PC-3 (cell line): ENCODE results near the gene IFNLR1. TPM values are rescaled to one million over a fixed set of nuclear protein-coding genes. Genes with fewer than 3 reads are reported as not detected.
A peak's percentile ranks its signal among the peaks of the same experiment; 100 is the strongest.

Source experiments
- ATAC-seq: fragments of 200-7000 bp; cut with Tn5 transposase; 2 replicates; pipeline ENCODE4 v1.9.1; 2020; ENCODE audit warnings: mild to moderate bottlenecking, moderate library complexity
- BruUV-seq: library from RNA; stranded (reverse); fragments of 400-500 nt; replicated peaks from 2 replicates; lab custom pipeline; 2021; lab: Mats Ljungman, UMichigan
- CTCF ChIA-PET: fragments of 300-600 bp; sonication (Branson Sonifier 250); formaldehyde crosslinking; loops from one replicate; lab custom pipeline; 2022; ENCODE audit warnings: antibody characterized with exemption; lab: Charles Lee
- POLR2A ChIA-PET: fragments of 300-600 bp; sonication (Branson Sonifier 250); formaldehyde crosslinking; loops from one replicate; lab custom pipeline; 2022; ENCODE audit warnings: antibody characterized with exemption; ENCODE audit not compliant: unreplicated experiment; lab: Charles Lee
- DNase-seq: peaks from one replicate; pipeline ENCODE4 v3.0.0-alpha.2; 2015
- H2AFZ ChIP-seq: fragments of 300-600 bp; sonication (generic); 2 replicates; pipeline ENCODE4 v1.6.0; 2016; ENCODE audit warnings: antibody characterized with exemption, low read length
- H3F3A ChIP-seq: fragments of 300-600 bp; sonication (generic); one replicate; pipeline ENCODE4 v1.6.0; 2017; ENCODE audit warnings: antibody characterized with exemption, low read length, control low read depth, mild to moderate bottlenecking; ENCODE audit not compliant: unreplicated experiment
- H3K27ac ChIP-seq: fragments of 300-600 bp; sonication (generic); 2 replicates; pipeline ENCODE4 v1.5.1; 2016; ENCODE audit warnings: mild to moderate bottlenecking, low read length
- H3K27me3 ChIP-seq: fragments of 300-600 bp; sonication (generic); 2 replicates; pipeline ENCODE4 v1.6.1; 2016; ENCODE audit warnings: low read length, mixed read lengths
- H3K36me3 ChIP-seq: fragments of 300-600 bp; sonication (generic); 2 replicates; pipeline ENCODE4 v1.6.1; 2016; ENCODE audit warnings: low read depth, mixed run types, low read length, mixed read lengths
- H3K4me1 ChIP-seq: fragments of 300-600 bp; sonication (generic); 2 replicates; pipeline ENCODE4 v1.5.1; 2016; ENCODE audit warnings: low read length; ENCODE audit not compliant: insufficient read depth
- H3K4me2 ChIP-seq: fragments of 300-600 bp; sonication (generic); 2 replicates; pipeline ENCODE4 v1.6.0; 2016; ENCODE audit warnings: low read length
- H3K4me3 ChIP-seq: fragments of 300-600 bp; sonication (generic); 2 replicates; pipeline ENCODE4 v1.5.1; 2016; ENCODE audit warnings: mild to moderate bottlenecking, low read length, mixed read lengths
- H3K79me2 ChIP-seq: fragments of 300-600 bp; sonication (generic); 2 replicates; pipeline ENCODE4 v1.6.1; 2017; ENCODE audit warnings: low read length, mixed read lengths
- H3K9ac ChIP-seq: fragments of 300-600 bp; sonication (generic); 2 replicates; pipeline ENCODE4 v1.6.0; 2016; ENCODE audit warnings: mild to moderate bottlenecking, low read length
- H3K9me2 ChIP-seq: fragments of 300-600 bp; sonication (generic); replicated peaks from 2 replicates; pipeline ENCODE4 v1.6.1; 2016; ENCODE audit warnings: mixed run types, low read length, mixed read lengths
- H3K9me3 ChIP-seq: fragments of 300-600 bp; sonication (generic); 2 replicates; pipeline ENCODE4 v1.6.1; 2016; ENCODE audit warnings: low read length, mixed read lengths
- H4K20me1 ChIP-seq: fragments of 300-600 bp; sonication (generic); 2 replicates; pipeline ENCODE4 v1.6.1; 2016; ENCODE audit warnings: low read length, mixed read lengths
- CTCF ChIP-seq: fragments of 300-600 bp; sonication (generic); conservative IDR thresholded peaks from 2 replicates; pipeline ENCODE4 v1.5.1; 2017; ENCODE audit warnings: antibody characterized with exemption, low read depth, mild to moderate bottlenecking, low read length
- EZH2 ChIP-seq: fragments of 300-600 bp; sonication (generic); IDR thresholded peaks from one replicate; pipeline ENCODE4 v1.6.1; 2017; ENCODE audit warnings: antibody characterized with exemption, mild to moderate bottlenecking, low read length; ENCODE audit not compliant: unreplicated experiment
- EZH2phosphoT487 ChIP-seq: fragments of 300-600 bp; sonication (generic); IDR thresholded peaks from 2 replicates; pipeline ENCODE4 v1.6.1; 2018; ENCODE audit warnings: mild to moderate bottlenecking, antibody characterized with exemption, low read length, borderline replicate concordance
- intact Hi-C: fragments of 100-400 bp; cut with micrococcal nuclease; formaldehyde crosslinking; loops from 2 replicates; pipeline ENCODE4 v1.9.0; 2023
- total RNA-seq: library from RNA; depleted of rRNA; stranded (reverse); fragments of >200 nt; gene quantifications from 2 replicates; pipeline ENCODE4 v1.2.3, GENCODE V29; 2014

The IFNLR1 gene
- total RNA-seq, 1 experiment from 2014 or later: 9.5 TPM

- Histone ChIP-seq H3K79me2 (no peaks in the 10 kb centered on the region), H3K4me2 (no peak overlapping the region), H3K4me1 (no peaks in the 10 kb centered on the region), H3K9me3 (no peaks in the 10 kb centered on the region), H3F3A (no peaks in the 10 kb centered on the region), H3K36me3 (peaks cover 5% of the 10 kb centered on the region; the same call in 1 of the 2 replicates), H3K27me3 (no peaks in the 10 kb centered on the region), H4K20me1 (no peaks in the 10 kb centered on the region), H3K4me3 (no peak overlapping the region), H2AFZ (no peak overlapping the region), H3K9ac (no peak overlapping the region), H3K27ac (no peak overlapping the region), H3K9me2 (no peaks in the 10 kb centered on the region)
- TF ChIP-seq CTCF (no peak), EZH2phosphoT487 (no peak), EZH2 (no peak)
- no TSS peak for BruUV-seq
- POLR2A ChIA-PET: no interaction called here
- CTCF ChIA-PET: no interaction called here
- intact Hi-C loops: no loop called here
- no peak for DNase-seq
- ATAC-seq: no peak
These were observed 24.9 kb downstream of the IFNLR1 start for GRCh38 chr1:24162201-24162600.

DNA sequence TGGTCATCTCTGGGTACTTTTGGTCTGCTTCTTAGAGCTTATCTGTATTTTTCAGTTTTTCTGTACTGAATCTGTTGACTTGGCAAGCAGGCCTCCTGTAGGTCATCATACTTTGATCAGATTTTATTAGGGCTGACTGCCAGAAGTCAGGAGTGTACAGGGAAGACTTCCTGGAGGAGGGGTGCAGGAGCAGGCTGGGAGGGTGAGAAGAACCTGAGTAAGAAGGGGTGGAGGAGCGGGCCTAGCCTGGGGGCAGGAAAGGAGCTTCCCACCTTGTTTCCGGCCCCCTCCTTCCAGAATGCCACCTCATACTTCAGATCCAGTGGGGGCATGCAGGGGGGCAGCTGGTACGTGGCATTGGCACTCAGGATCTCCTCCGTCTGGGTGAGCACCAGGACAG lies 25.8 kb downstream of the IFNLR1 start:
- Histone ChIP-seq H3K27ac (no peak overlapping the region), H3K36me3 (peaks cover 5% of the 10 kb centered on the region; the same call in 1 of the 2 replicates), H3K4me3 (no peak overlapping the region), H3K9ac (no peak overlapping the region), H3K27me3 (no peaks in the 10 kb centered on the region), H3K4me2 (no peak overlapping the region), H3K79me2 (no peaks in the 10 kb centered on the region), H3K9me2 (no peaks in the 10 kb centered on the region), H3F3A (no peaks in the 10 kb centered on the region), H2AFZ (no peak overlapping the region), H3K9me3 (no peaks in the 10 kb centered on the region), H3K4me1 (no peaks in the 10 kb centered on the region), H4K20me1 (no peaks in the 10 kb centered on the region)
- ATAC-seq: peak; percentile 43; the same call in 1 of the 2 replicates
- TF ChIP-seq CTCF: no peak
- CTCF ChIA-PET: no interaction called here
- intact Hi-C loops: no loop called here
- BruUV-seq: no TSS peak
- POLR2A ChIA-PET: interaction anchor here (0.6 kb wide), 1 partner anchor 298 kb away, joined by 4 read pairs; no protein-coding TSS in a partner anchor
- no peak for DNase-seq

DNA sequence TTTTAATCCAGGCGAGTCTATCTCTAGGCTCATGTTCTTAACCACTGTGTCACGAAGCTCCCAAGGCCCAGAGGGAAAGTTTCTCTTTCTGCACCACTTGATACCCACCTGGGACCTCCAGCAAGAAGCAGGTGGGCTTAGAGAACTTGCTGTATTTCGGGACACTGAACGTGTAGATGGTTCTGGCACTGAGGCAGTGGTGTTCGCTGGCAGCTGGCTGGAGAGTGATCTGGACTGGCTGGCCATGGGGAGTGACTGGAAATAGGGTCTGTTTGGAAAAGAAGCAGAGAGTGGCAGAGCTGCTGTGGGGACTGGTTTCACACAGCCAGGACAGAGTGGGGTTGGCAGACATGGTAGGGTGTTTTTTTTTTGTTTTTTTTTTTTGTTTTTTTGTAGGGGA lies 27.7 kb downstream of the IFNLR1 start:
- H3K4me1 ChIP-seq: no peaks in the 10 kb centered on the region
- no peaks in the 10 kb centered on the region for H3K9me2 ChIP-seq
- BruUV-seq: no TSS peak
- no peak for TF ChIP-seq CTCF
- no peak for TF ChIP-seq EZH2
- no peak for TF ChIP-seq EZH2phosphoT487
- H3F3A ChIP-seq: no peaks in the 10 kb centered on the region
- H3K27me3 ChIP-seq: no peaks in the 10 kb centered on the region
- ATAC-seq (no peak), DNase-seq (no peak)
- no peak overlapping the region for H3K4me2 ChIP-seq
- H3K4me3 ChIP-seq: no peak overlapping the region
- H3K9me3 ChIP-seq: no peaks in the 10 kb centered on the region
- no peak overlapping the region for H3K9ac ChIP-seq
- H3K27ac ChIP-seq: no peak overlapping the region
- H3K79me2 ChIP-seq: no peaks in the 10 kb centered on the region
- H2AFZ ChIP-seq: no peak overlapping the region
- intact Hi-C loops: no loop called here
- ChIA-PET POLR2A (no interaction called here), CTCF (no interaction called here)
- no peaks in the 10 kb centered on the region for H4K20me1 ChIP-seq
- no peaks in the 10 kb centered on the region for H3K36me3 ChIP-seq
